Purkinje cell (primary cell): ENCODE results near the gene FAM174B. TPM values are rescaled to one million over a fixed set of nuclear protein-coding genes. Genes with fewer than 3 reads are reported as not detected.

Experiments
- polyA plus RNA-seq: library from polyadenylated mRNA; unstranded; fragments of >200 nt; fragmentation: Nextera tagmentation; gene quantifications from 2 replicates; pipeline ENCODE4 v1.2.1, GENCODE V29; 2014

The FAM174B gene
- 47.9 and 62.1 TPM in 2 replicates for polyA plus RNA-seq

GRCh38 chr15:92655178-92655995, at the start of gene FAM174B:
FAM174B (minus strand) TSS chr15:92655775.

Other genes starting within 250 kb of the FAM174B start
- gene CHD2, start 244.5 kb upstream of the FAM174B start, polyA plus RNA-seq = 39.1 and 48.3 TPM in 2 replicates